GM18870 (cell line): ENCODE results near the gene CRLF1.
"Not testable (repeated sequence)": the region's sequence is repeated elsewhere in the genome, so short reads cannot be mapped to it uniquely, and the experiment has no call there.

ENCODE experiments used
- ATAC-seq: cut with Tn5 transposase; IDR thresholded peaks from one replicate; pipeline ENCODE4 v1.9.1; 2021; ENCODE audit warnings: moderate library complexity; ENCODE audit not compliant: unreplicated experiment

CRLF1 gene

GRCh38 chr19:18610245-18610555, 3.6 kb upstream of the CRLF1 start:
- ATAC-seq, result no peak

- ATAC-seq, result no peak
Measured at GRCh38 chr19:18609717-18610051, 3.1 kb upstream of the CRLF1 start.

- ATAC-seq, result no peak
Measured at GRCh38 chr19:18608805-18609716, 2.5 kb upstream of the CRLF1 start.

GRCh38 chr19:18608102-18608804, 1.7 kb upstream of the CRLF1 start:
- ATAC-seq, result no peak

- no peak for ATAC-seq
Measured at GRCh38 chr19:18607226-18608101, 865 bp upstream of the CRLF1 start.

GRCh38 chr19:18605546-18606280, 886 bp downstream of the CRLF1 start:
- no peak for ATAC-seq

GRCh38 chr19:18605196-18605545, 1.4 kb downstream of the CRLF1 start:
- ATAC-seq, result no peak

- no peak for ATAC-seq
Measured at GRCh38 chr19:18604820-18605159, 1.8 kb downstream of the CRLF1 start.

- no peak for ATAC-seq
Measured at GRCh38 chr19:18603958-18604819, 2.4 kb downstream of the CRLF1 start.

GRCh38 chr19:18603255-18603957, 3.2 kb downstream of the CRLF1 start:
- ATAC-seq, result no peak

- no peak for ATAC-seq
Measured at GRCh38 chr19:18601875-18602274, 4.7 kb downstream of the CRLF1 start.

GRCh38 chr19:18600692-18601397, 5.8 kb downstream of the CRLF1 start:
- not testable (repeated sequence) for ATAC-seq

- no peak for ATAC-seq
Measured at GRCh38 chr19:18599485-18599884, 7.1 kb downstream of the CRLF1 start.

GRCh38 chr19:18597809-18598660, 8.6 kb downstream of the CRLF1 start:
- no peak for ATAC-seq

GRCh38 chr19:18596752-18597157, 9.8 kb downstream of the CRLF1 start:
- no peak for ATAC-seq

GRCh38 chr19:18595475-18595874, 11.1 kb downstream of the CRLF1 start:
- no peak for ATAC-seq

- no peak for ATAC-seq
Measured at GRCh38 chr19:18594824-18595373, 11.7 kb downstream of the CRLF1 start.
